DMS153 (cell line): ENCODE data around the gene CORO2B.
"Not testable (repeated sequence)": the region's sequence is repeated elsewhere in the genome, so short reads cannot be mapped to it uniquely, and the experiment has no call there.

ENCODE experiments used
- DNase-seq: peaks from one replicate; lab custom pipeline; 2025; lab: John Stamatoyannopoulos, UW

CORO2B gene

GRCh38 chr15:68730976-68731897 lies 152.4 kb downstream of the CORO2B start:
- no peak for DNase-seq

GRCh38 chr15:68732451-68732850 lies 153.7 kb downstream of the CORO2B start:
- no peak for DNase-seq

GRCh38 chr15:68733666-68734065 lies 154.9 kb downstream of the CORO2B start:
- no peak for DNase-seq

GRCh38 chr15:68734352-68734751 lies 155.6 kb downstream of the CORO2B start:
- DNase-seq, result no peak

- no peak for DNase-seq
Measured at GRCh38 chr15:68734881-68735280, 156.1 kb downstream of the CORO2B start.

- DNase-seq, result no peak
Measured at GRCh38 chr15:68735610-68736009, 156.8 kb downstream of the CORO2B start.

GRCh38 chr15:68739390-68740080 lies 160.7 kb downstream of the CORO2B start:
- no peak for DNase-seq

GRCh38 chr15:68743256-68743655 lies 164.5 kb downstream of the CORO2B start:
- no peak for DNase-seq

- no peak for DNase-seq
Measured at GRCh38 chr15:68749365-68749764, 170.6 kb downstream of the CORO2B start.

GRCh38 chr15:68749793-68750192 lies 171.0 kb downstream of the CORO2B start:
- DNase-seq, result no peak

GRCh38 chr15:68751622-68752021 lies 172.8 kb downstream of the CORO2B start:
- no peak for DNase-seq

- DNase-seq, result no peak
Measured at GRCh38 chr15:68755731-68756130, 176.9 kb downstream of the CORO2B start.

- DNase-seq, result not testable (repeated sequence)
Measured at GRCh38 chr15:68759982-68760579, 181.3 kb downstream of the CORO2B start.

- no peak for DNase-seq
Measured at GRCh38 chr15:68763063-68763462, 184.3 kb downstream of the CORO2B start.

GRCh38 chr15:68764090-68764489 lies 185.3 kb downstream of the CORO2B start:
- no peak for DNase-seq

GRCh38 chr15:68765602-68766368 lies 187.0 kb downstream of the CORO2B start:
- DNase-seq, result no peak

- no peak for DNase-seq
Measured at GRCh38 chr15:68767833-68768232, 189.0 kb downstream of the CORO2B start.

GRCh38 chr15:68768321-68768720 lies 189.5 kb downstream of the CORO2B start:
- DNase-seq, result no peak

- DNase-seq, result no peak
Measured at GRCh38 chr15:68769702-68770101, 190.9 kb downstream of the CORO2B start.

GRCh38 chr15:68770216-68770615 lies 191.4 kb downstream of the CORO2B start:
- no peak for DNase-seq

- DNase-seq, result no peak
Measured at GRCh38 chr15:68773036-68773435, 194.2 kb downstream of the CORO2B start.

GRCh38 chr15:68774120-68774519 lies 195.3 kb downstream of the CORO2B start:
- no peak for DNase-seq
